Endometrial microvascular endothelial cells (primary cell): Measurements from ENCODE around the gene RNF152. TPM values are rescaled to one million over a fixed set of nuclear protein-coding genes. Genes with fewer than 3 reads are reported as not detected.
"Not testable (repeated sequence)": the region's sequence is repeated elsewhere in the genome, so short reads cannot be mapped to it uniquely, and the experiment has no call there.

Experiments used
- in situ Hi-C: cut with HindIII; loops from 2 replicates; pipeline ENCODE4 v1.10.0; 2017; ENCODE audit warnings: low sequenced_read_pairs, low pct_unique_long_range_greater_than_20kb; ENCODE audit errors: inconsistent ontology term
- total RNA-seq: library from RNA; depleted of rRNA; stranded (reverse); fragments of >200 nt; gene quantifications from one replicate; pipeline ENCODE4 v1.2.3, GENCODE V29; 2015; ENCODE audit errors: inconsistent ontology term

Gene RNF152
- total RNA-seq, 1 donor from 2014 or later: 17.1 TPM

- in situ Hi-C loops: no loop called here
Observed at GRCh38 chr18:61831071-61831470, 61.7 kb downstream of the RNF152 start.

GRCh38 chr18:61829108-61829507, 63.7 kb downstream of the RNF152 start:
- in situ Hi-C loops: no loop called here

GRCh38 chr18:61827591-61827990, 65.2 kb downstream of the RNF152 start:
- in situ Hi-C loops: no loop called here

- in situ Hi-C loops: no loop called here
Observed at GRCh38 chr18:61825386-61825785, 67.4 kb downstream of the RNF152 start.

GRCh38 chr18:61824733-61825363, 68.0 kb downstream of the RNF152 start:
- in situ Hi-C loops: no loop called here

GRCh38 chr18:61823595-61823994, 69.2 kb downstream of the RNF152 start:
- in situ Hi-C loops: no loop called here

GRCh38 chr18:61822879-61823278, 69.9 kb downstream of the RNF152 start:
- in situ Hi-C loops: no loop called here

GRCh38 chr18:61821748-61822147, 71.1 kb downstream of the RNF152 start:
- in situ Hi-C loops: no loop called here

- in situ Hi-C loops: no loop called here
Observed at GRCh38 chr18:61820882-61821281, 71.9 kb downstream of the RNF152 start.

- in situ Hi-C loops: no loop called here
Observed at GRCh38 chr18:61817086-61817485, 75.7 kb downstream of the RNF152 start.

- in situ Hi-C loops: no loop called here
Observed at GRCh38 chr18:61815885-61816470, 76.8 kb downstream of the RNF152 start.

- in situ Hi-C loops: no loop called here
Observed at GRCh38 chr18:61808286-61808685, 84.5 kb downstream of the RNF152 start.

GRCh38 chr18:61803393-61803792, 89.4 kb downstream of the RNF152 start:
- in situ Hi-C loops: no loop called here

- in situ Hi-C loops: no loop called here
Observed at GRCh38 chr18:61797696-61798590, 94.9 kb downstream of the RNF152 start.

- in situ Hi-C loops: no loop called here
Observed at GRCh38 chr18:61791031-61791430, 101.8 kb downstream of the RNF152 start.

GRCh38 chr18:61787011-61787670, 105.7 kb downstream of the RNF152 start:
- in situ Hi-C loops: not testable (repeated sequence)

GRCh38 chr18:61785588-61785987, 107.2 kb downstream of the RNF152 start:
- in situ Hi-C loops: no loop called here

GRCh38 chr18:61784834-61785233, 108.0 kb downstream of the RNF152 start:
- in situ Hi-C loops: no loop called here

GRCh38 chr18:61782545-61782944, 110.3 kb downstream of the RNF152 start:
- in situ Hi-C loops: no loop called here
